ENCODE measurements around the gene ATCAY. TPM values are rescaled to one million over a fixed set of nuclear protein-coding genes. Genes with fewer than 3 reads are reported as not detected.
A peak's percentile ranks its signal among the peaks of the same experiment; 100 is the strongest.
"Not testable (repeated sequence)": the region's sequence is repeated elsewhere in the genome, so short reads cannot be mapped to it uniquely, and the experiment has no call there.

The ATCAY gene
- total RNA-seq, 1 donor, result 0.43 TPM

DNA sequence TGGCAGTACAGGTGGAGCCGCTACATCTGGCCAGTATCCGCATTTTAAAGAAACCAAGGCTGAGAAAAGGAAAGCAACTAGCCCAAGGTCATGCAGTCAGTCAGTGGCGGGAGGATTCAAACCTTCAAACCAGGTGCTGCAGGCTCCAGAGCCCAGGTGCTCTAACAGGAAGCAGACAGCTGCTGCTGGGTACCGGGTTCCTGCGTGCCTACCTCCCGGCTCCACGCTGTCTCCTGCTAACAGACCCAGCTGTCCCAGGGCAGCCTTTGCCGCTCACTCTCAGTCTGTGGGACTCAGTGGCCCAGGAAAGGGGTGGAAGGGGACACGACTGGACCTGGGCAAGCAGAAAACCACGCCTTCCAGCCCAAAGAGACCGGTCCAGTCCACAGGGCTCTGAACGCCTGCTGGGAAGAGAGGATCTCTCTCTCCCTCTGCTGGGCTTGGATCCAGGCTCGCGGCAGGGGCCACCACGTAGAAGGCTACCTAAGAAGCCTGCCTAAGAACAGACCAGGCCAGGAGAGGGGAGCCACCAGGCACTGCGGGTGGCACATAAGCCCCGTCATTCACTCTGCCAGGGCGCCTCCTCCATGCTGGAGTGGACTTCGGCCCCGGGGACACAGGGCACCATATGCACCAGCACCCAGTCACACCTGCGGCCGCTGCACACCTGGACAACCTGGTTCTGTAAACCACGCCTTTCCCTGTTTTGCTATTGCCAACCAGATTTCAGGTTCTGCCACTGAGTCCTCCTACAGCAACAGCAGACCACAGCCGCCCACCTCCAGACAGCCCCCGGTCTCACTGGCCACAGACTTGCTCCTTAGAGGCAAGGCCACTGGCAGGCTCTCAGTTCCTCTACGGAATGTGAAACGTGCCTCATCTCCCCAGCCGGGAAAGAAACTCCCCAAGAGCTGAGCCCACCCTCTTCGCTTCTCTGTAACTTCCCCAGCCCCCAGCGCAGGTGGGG lies 85.8 kb downstream of the ATCAY start:
- no peak overlapping the region for H3K4me3 ChIP-seq (ENCODE audit: low read depth, low read length)
- DNase-seq (ENCODE audit: low read depth), result no peak
- no peak for TF ChIP-seq CTCF (IDR thresholded peaks at IDR 0.05; ENCODE audit: insufficient read depth, low read depth, low read length)

GRCh38 chr19:3967983-3968382 lies 87.5 kb downstream of the ATCAY start:
- not testable (repeated sequence) for DNase-seq (ENCODE audit: low read depth); H3K4me3 ChIP-seq (ENCODE audit: low read depth, low read length)

DNA sequence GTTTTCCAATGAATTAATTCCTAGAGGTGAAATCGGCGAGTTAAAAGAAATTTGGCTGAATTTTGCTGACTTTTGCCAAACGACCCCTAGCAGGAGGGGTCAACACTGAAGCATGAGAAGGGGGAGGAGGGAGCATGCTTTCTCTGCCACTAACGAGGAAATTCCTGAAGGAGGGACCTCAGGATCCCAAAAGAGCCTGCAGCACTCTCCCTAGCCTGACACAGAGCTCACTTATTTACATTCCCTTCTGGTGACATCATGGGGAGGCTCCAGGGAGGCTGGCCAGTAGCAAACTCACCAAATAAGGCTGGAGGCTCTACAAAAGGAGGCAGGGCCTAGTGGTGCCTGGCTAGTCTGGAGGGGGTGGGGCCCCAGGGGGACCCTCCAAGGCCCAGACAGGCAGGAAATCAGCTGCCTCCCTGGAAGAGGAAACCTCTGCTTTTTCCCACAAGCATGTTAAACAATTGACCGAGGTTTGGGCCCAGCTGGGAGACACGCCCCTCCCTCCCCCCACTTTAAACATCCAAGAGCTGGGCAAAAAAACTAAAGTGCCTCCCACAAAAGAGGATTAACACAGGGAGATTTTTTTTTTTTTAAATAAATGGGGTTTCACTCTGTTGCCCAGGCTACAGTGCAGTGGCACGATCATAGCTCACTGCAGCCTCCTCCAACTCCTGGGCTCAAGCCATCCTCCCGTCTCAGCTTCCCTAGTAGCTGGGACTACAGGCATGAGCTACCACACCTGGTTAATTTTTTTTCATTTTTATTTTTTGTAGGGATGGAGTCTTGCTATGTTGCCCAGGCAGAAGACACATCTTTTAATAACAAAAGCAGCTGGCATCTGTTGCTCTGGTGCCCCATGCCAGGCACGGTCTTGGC lies 88.3 kb downstream of the ATCAY start:
- TF ChIP-seq CTCF (IDR thresholded peaks at IDR 0.05; ENCODE audit: insufficient read depth, low read depth, low read length), result no peak
- DNase-seq (ENCODE audit: low read depth), result peak; percentile 100
- peak overlapping the region; percentile 99 for H3K4me3 ChIP-seq (ENCODE audit: low read depth, low read length)

- TF ChIP-seq CTCF (IDR thresholded peaks at IDR 0.05; ENCODE audit: insufficient read depth, low read depth, low read length), result peak; percentile 36
- peak overlapping the region; percentile 99 for H3K4me3 ChIP-seq (ENCODE audit: low read depth, low read length)
- peak; percentile 75 for DNase-seq (ENCODE audit: low read depth)
Observed at GRCh38 chr19:3969435-3970312, 89.2 kb downstream of the ATCAY start.

- TF ChIP-seq CTCF (IDR thresholded peaks at IDR 0.05; ENCODE audit: insufficient read depth, low read depth, low read length), result no peak
- no peak for DNase-seq (ENCODE audit: low read depth)
- H3K4me3 ChIP-seq (ENCODE audit: low read depth, low read length), result peak overlapping the region; percentile 99
Observed at GRCh38 chr19:3970313-3970807, 89.9 kb downstream of the ATCAY start.

- H3K4me3 ChIP-seq (ENCODE audit: low read depth, low read length), result peak within 1 kb of the TSS; percentile 99
- peak; percentile 98 for DNase-seq (ENCODE audit: low read depth)
- no peak for TF ChIP-seq CTCF (IDR thresholded peaks at IDR 0.05; ENCODE audit: insufficient read depth, low read depth, low read length)
Observed at GRCh38 chr19:3970808-3971598, 90.5 kb downstream of the ATCAY start, which contains the start of gene DAPK3. Gene DAPK3, minus strand, starts transcription at chr19:3971099. Its CDS starts 1,364 bp downstream, at chr19:3969735.

Data from fibroblast of villous mesenchyme (primary cell).